Measurements from ENCODE around the gene GJA8. TPM values are rescaled to one million over a fixed set of nuclear protein-coding genes. Genes with fewer than 3 reads are reported as not detected.

The GJA8 gene
- total RNA-seq, 1 donor: not detected

DNA sequence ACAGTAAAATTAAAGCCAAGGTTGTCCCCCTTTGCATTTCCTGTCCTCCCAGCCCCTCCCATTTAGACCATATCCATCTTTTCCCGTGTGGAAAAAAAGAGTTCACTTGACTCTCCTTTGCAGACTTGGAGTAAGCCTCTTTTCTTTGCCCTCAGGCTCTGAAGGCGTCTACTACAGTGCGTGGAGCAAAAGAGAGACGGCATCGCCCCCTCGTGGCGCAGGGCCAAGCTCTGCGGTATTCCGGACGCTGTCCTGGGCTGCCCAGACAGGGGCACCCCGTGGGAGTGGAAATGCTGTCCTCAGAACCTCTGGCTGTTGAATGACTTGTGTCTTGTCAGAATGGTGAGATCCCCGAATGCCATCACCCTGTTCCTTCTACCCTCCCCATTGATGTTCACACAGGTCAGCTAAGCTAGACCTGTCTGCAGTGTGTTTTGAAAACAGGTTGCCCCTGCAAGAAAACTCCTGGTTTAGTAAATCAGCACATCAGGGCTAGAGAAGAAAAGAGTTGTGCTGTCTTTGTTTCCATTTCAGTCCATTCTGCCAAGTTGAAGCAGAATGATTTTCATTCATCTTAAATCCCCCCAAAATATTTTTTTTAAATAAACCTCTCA is 12.3 kb upstream of the GJA8 start:
- H3K4me3 ChIP-seq (ENCODE audit: low read depth, low read length): no peak overlapping the region
- DNase-seq (ENCODE audit: low read depth): peak; percentile 22
- TF ChIP-seq, protein P1, sequence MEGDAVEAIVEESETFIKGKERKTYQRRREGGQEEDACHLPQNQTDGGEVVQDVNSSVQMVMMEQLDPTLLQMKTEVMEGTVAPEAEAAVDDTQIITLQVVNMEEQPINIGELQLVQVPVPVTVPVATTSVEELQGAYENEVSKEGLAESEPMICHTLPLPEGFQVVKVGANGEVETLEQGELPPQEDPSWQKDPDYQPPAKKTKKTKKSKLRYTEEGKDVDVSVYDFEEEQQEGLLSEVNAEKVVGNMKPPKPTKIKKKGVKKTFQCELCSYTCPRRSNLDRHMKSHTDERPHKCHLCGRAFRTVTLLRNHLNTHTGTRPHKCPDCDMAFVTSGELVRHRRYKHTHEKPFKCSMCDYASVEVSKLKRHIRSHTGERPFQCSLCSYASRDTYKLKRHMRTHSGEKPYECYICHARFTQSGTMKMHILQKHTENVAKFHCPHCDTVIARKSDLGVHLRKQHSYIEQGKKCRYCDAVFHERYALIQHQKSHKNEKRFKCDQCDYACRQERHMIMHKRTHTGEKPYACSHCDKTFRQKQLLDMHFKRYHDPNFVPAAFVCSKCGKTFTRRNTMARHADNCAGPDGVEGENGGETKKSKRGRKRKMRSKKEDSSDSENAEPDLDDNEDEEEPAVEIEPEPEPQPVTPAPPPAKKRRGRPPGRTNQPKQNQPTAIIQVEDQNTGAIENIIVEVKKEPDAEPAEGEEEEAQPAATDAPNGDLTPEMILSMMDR (IDR thresholded peaks at IDR 0.05; ENCODE audit: insufficient read depth, low read length): peak; percentile 13

DNA sequence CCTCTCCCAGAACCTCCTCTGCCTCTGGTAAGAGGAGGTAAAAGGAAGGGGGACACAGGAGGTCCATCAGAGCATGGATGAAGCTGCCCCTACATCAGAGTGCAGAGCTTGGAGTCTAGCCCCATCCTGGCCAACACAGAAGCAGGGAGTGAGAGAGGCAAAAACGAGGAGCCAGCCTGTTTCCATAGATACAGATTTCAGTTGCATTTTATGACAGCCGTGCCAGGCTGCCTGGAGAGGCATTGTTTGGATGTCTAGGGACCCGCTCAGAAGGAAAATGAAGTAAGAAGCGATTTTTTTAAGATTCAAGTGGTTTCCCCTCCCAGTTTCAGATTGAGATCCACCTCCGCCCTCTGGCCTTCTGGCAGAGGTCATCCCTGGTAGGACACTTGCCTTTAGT is 11.5 kb upstream of the GJA8 start:
- H3K4me3 ChIP-seq (ENCODE audit: low read depth, low read length): no peak overlapping the region
- DNase-seq (ENCODE audit: low read depth): no peak
- TF ChIP-seq, protein P1 (IDR thresholded peaks at IDR 0.05; ENCODE audit: insufficient read depth, low read length): no peak

DNA sequence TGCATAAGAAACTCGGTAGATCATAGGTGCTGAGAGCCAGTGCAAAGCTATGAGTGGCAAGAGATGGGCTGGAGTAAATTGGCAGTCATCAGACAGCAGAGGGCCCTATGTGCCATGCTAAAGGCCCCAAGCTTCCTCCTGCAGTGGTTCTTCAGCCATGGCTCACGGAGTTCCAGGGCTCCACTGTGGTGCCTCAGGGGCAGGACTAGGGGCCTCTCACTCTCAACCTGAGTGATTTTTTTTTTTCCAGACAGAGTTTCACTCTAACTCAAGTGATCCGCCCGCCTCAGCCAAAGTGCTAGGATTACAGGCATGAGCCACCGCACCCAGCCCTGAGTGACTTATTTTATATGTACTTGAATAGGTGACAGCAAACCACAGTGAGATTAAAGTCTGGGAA is 10.4 kb upstream of the GJA8 start:
- DNase-seq (ENCODE audit: low read depth): no peak
- TF ChIP-seq, protein P1 (IDR thresholded peaks at IDR 0.05; ENCODE audit: insufficient read depth, low read length): no peak
- no peak overlapping the region for H3K4me3 ChIP-seq (ENCODE audit: low read depth, low read length)

DNA sequence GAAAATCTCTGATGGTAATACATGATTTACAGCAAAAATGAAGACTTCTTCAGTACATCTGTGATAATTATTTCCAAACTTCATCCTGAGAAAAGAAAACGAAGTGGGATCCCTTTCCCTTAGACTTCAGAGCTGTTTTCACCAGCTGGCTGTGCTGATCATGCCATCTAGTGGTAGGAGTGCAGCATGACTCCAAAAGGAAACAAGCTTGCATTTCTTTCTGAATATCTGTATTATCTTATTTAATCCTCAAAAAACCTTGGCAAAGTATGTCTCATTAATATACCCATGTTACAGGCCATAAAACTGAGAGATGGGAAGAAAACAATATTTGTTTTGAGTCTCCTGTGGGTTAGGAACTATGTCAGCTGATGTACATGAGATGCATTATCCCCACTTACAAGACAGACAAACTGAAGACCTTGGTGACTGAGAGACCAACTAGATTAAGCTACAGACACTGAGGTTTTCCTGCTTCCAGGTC is 9.8 kb upstream of the GJA8 start:
- no peak overlapping the region for H3K4me3 ChIP-seq (ENCODE audit: low read depth, low read length)
- TF ChIP-seq, protein P1 (IDR thresholded peaks at IDR 0.05; ENCODE audit: insufficient read depth, low read length): peak; percentile 98
- DNase-seq (ENCODE audit: low read depth): peak; percentile 75

DNA sequence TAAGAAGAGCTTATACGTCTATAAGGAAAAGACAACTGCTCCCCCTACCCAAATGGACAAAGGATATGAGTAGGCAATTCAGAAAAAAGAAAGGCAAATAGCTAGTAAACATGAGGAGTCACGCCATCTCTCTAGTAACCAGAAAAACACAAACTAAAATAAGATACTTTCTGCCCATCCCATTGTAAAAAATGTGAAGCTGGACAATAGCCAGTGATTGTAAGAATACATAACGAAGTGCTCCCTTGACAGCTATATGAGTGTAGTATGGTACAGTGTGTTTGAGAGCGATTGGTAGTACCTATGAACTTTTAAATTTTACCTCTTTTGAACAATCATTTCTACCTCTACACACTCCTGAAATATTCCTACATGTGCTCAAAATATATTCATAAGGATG is 7.5 kb upstream of the GJA8 start:
- no peak for DNase-seq (ENCODE audit: low read depth)

DNA sequence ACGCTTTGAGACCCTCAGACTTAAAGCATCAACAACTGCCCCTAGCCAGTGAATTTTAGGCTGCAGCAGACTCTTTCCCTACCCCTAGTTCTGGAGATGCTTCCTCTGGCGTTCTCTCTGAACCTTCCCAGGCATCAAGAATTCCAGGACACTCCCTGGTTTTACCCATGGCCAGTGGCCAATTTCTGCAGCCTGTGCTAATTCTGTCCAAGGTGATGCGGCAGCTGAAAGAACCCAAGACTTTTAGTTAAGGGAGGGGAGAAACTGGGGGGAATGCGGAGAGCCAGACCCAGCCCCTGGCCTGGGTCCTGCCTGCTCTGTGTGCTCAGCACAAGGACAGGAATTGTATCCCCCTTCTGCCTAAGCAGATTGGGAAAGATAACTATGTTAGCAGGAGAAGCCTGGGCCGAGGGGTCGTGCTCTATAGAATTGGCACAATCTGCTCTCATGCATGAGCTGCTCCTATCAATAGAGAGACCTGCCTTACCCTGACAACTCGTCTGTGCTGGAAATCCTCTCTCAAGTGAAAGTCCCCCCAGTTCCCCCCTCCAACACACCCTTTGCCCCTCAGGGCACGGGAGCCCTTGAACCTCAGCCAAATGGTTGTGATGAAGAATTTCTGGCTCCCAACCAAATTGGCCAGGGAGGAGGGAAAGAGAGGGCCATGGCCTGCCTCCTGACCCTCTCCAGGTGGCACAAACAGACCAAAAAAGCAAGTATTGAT is 5.4 kb upstream of the GJA8 start:
- H3K4me3 ChIP-seq (ENCODE audit: low read depth, low read length): no peak overlapping the region
- TF ChIP-seq, protein P1 (IDR thresholded peaks at IDR 0.05; ENCODE audit: insufficient read depth, low read length): no peak
- no peak for DNase-seq (ENCODE audit: low read depth)

More for the DNA sequence above, 7.5 kb upstream of the GJA8 start:
- no peak overlapping the region for H3K4me3 ChIP-seq (ENCODE audit: low read depth, low read length)
- TF ChIP-seq, protein P1 (IDR thresholded peaks at IDR 0.05; ENCODE audit: insufficient read depth, low read length): no peak
